GM21737 (cell line): ENCODE measurements around the gene GREB1.

ENCODE experiments used
- ATAC-seq: cut with Tn5 transposase; IDR thresholded peaks from one replicate; pipeline ENCODE4 v1.9.1; 2021; ENCODE audit warnings: mild to moderate bottlenecking, moderate library complexity; ENCODE audit not compliant: unreplicated experiment

Gene GREB1, protein sequence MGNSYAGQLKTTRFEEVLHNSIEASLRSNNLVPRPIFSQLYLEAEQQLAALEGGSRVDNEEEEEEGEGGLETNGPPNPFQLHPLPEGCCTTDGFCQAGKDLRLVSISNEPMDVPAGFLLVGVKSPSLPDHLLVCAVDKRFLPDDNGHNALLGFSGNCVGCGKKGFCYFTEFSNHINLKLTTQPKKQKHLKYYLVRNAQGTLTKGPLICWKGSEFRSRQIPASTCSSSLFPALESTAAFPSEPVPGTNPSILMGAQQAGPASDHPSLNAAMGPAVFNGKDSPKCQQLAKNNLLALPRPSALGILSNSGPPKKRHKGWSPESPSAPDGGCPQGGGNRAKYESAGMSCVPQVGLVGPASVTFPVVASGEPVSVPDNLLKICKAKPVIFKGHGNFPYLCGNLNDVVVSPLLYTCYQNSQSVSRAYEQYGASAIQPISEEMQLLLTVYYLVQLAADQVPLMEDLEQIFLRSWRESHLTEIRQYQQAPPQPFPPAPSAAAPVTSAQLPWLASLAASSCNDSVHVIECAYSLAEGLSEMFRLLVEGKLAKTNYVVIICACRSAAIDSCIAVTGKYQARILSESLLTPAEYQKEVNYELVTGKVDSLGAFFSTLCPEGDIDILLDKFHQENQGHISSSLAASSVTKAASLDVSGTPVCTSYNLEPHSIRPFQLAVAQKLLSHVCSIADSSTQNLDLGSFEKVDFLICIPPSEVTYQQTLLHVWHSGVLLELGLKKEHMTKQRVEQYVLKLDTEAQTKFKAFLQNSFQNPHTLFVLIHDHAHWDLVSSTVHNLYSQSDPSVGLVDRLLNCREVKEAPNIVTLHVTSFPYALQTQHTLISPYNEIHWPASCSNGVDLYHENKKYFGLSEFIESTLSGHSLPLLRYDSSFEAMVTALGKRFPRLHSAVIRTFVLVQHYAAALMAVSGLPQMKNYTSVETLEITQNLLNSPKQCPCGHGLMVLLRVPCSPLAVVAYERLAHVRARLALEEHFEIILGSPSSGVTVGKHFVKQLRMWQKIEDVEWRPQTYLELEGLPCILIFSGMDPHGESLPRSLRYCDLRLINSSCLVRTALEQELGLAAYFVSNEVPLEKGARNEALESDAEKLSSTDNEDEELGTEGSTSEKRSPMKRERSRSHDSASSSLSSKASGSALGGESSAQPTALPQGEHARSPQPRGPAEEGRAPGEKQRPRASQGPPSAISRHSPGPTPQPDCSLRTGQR (N-terminal part only)

GRCh38 chr2:11533278-11534070, at the start of gene GREB1:
Gene GREB1 (plus strand): TSS chr2:11534045. CDS start chr2:11556615, 22,570 bp downstream.
- ATAC-seq: no peak

- no peak for ATAC-seq
These were observed 45.0 kb upstream of the GREB1 start for GRCh38 chr2:11488809-11489208.

DNA sequence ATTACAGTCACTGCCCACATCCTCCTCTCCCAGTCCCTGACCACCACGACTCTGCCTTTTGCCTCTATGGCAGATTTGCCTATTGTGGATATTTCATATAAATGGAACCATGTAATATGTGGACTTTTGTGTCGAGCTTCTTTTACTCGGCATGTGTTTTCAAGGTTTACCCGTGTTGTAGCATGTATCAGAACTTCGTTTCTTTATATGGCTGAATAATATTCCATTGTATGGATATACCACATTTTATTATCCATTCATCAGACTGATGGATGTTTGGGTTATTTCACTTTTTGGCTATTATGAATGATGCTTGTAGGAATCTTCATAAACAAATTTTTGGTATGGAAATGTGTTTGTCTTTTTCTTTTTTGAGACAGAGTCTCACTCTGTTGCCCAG, 43.7 kb upstream of the GREB1 start:
- no peak for ATAC-seq

GRCh38 chr2:11491348-11491933, 42.4 kb upstream of the GREB1 start:
- no peak for ATAC-seq

DNA sequence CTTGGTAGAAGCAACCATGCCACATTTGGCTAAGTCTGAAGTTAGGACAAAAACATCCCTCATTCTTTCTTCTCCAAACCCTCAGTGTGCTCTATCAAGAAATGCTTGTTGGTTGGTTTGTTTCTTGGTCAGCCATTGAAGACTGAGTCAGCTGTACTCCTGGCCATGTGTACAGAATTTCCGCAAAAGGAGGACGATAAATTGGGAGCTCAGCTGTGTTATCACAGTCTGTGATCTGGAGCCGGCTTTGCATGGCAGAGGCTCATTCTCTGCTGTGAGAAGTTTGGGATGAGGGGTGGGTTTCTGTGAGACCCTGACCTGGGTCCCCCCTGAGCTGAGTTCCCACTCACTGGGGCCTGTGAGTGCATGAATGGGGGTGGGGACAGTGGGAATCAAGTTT, 41.6 kb upstream of the GREB1 start:
- ATAC-seq: no peak

DNA sequence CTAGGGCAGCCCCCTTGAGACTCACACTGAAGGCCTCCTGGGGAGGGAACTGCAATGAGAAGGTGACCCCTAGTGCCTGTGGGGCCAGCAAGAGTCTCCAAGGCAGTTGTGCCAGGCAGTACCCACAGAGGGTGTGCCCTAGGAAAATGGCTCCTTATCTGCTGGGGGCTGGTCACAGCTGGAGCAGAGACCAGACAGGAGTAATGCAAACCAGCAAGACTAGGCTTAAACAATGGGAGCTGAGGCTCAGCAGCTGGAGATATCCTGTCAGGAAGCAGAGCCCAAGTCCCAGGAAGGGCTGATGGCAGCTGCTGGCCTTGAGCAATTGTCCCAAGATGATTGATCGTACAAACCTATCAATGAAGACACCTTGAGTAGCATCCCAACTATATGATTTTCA, 41.1 kb upstream of the GREB1 start:
- ATAC-seq: no peak

DNA sequence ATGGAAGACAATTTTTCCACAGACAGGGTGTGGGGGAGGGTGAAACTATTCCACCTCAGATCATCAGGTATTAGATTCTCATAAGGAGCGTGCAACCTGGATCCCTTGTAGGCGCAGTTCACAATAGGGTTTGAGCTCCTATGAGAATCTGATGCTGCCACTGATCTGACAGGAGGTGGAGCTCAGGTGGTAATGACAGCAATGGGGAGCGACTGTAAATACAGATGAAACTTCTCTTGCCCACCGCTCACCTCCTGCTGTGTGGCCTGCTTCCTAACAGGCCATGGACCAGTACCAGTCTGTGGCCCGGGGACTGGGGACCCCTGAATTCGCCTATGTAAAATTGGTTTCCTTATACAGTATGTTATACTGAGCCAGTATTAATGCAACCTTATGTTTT, 40.6 kb upstream of the GREB1 start:
- ATAC-seq: no peak

GRCh38 chr2:11494310-11494709, 39.5 kb upstream of the GREB1 start:
- no peak for ATAC-seq

- no peak for ATAC-seq
These were observed 37.8 kb upstream of the GREB1 start for GRCh38 chr2:11495844-11496681.

DNA sequence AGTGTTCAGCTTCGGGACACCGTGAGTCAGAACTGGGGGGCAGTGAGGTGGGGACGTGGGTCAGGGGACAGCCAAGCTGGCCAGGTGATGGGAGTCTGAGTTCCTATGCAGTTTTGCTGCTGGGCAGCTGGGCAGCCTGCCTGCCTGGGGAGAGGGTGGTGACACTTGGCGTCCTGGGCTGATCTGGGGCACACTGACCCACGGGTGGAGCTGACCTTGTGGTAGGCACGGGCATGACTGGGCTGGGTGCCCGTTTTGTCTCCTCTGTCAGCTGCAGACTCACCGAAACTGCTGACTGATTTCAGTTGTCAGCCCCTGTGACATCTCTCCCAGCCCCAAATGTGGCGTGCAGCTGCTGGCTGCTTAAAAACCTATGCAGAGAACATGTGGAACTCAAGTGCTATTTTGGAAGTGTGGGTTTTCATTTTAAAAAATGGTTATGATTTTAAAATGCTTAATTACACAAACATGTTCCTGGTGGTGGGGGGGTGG, 35.3 kb upstream of the GREB1 start:
- ATAC-seq: peak; percentile 82

- ATAC-seq: no peak
These were observed 34.6 kb upstream of the GREB1 start for GRCh38 chr2:11499081-11499743.

- ATAC-seq: no peak
These were observed 33.0 kb upstream of the GREB1 start for GRCh38 chr2:11500702-11501303.

- ATAC-seq: no peak
These were observed 31.0 kb upstream of the GREB1 start for GRCh38 chr2:11502740-11503292.

GRCh38 chr2:11503354-11503927, 30.4 kb upstream of the GREB1 start:
- no peak for ATAC-seq

GRCh38 chr2:11505652-11506610, 27.9 kb upstream of the GREB1 start:
- ATAC-seq: no peak

DNA sequence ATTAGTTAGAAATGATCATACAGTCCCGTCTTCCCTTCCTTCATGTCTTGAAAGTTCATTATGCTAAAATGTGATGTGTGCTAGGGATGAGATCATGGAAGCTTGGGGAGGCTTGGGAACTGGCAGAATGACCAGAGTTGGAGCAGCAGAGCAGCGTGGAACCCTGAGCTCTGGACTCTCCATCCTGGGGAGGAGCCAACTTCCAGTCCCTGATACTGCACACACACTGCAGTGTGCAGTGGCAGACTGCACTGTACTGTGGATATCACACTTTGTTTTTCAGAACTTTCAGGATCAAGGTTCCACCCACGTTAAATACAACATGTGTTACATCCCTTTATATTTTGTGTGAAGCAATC, 27.3 kb upstream of the GREB1 start:
- no peak for ATAC-seq
